Measurements from ENCODE around the gene OR4N5.

The OR4N5 gene

DNA sequence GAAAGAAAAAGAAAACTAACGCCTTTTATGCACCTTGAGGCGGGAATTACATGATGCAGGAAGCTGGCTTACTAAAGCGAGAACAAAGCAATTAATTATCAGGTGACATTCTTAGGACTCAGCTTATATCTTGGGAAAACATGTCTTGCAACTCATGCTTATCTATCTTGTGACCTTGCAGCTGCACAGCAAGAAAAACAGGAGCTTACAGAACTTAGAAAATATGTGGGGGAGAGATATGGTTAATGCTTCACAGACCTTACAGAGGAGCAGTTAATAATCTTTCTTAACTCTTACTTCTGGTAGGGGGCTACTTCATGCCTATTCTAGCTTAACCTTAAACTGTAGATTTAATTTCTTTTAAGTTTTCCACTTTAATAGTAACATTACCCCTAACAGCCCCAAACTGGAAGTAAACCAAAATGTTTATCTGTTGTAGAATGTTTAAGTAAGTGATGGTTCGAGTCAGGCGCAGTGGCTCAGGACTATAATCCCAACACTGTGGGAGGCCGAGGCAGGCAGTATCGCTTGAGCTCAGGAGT lies 38.9 kb downstream of the OR4N5 start:
- TF ChIP-seq, protein P1, sequence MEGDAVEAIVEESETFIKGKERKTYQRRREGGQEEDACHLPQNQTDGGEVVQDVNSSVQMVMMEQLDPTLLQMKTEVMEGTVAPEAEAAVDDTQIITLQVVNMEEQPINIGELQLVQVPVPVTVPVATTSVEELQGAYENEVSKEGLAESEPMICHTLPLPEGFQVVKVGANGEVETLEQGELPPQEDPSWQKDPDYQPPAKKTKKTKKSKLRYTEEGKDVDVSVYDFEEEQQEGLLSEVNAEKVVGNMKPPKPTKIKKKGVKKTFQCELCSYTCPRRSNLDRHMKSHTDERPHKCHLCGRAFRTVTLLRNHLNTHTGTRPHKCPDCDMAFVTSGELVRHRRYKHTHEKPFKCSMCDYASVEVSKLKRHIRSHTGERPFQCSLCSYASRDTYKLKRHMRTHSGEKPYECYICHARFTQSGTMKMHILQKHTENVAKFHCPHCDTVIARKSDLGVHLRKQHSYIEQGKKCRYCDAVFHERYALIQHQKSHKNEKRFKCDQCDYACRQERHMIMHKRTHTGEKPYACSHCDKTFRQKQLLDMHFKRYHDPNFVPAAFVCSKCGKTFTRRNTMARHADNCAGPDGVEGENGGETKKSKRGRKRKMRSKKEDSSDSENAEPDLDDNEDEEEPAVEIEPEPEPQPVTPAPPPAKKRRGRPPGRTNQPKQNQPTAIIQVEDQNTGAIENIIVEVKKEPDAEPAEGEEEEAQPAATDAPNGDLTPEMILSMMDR (IDR thresholded peaks at IDR 0.05; ENCODE audit: low read depth, low read length, missing control alignments): no peak
- H3K4me3 ChIP-seq (replicated peaks; ENCODE audit: low read depth, low read length): no peak overlapping the region
- no peak for DNase-seq (ENCODE audit: extremely low read depth, low read depth)

DNA sequence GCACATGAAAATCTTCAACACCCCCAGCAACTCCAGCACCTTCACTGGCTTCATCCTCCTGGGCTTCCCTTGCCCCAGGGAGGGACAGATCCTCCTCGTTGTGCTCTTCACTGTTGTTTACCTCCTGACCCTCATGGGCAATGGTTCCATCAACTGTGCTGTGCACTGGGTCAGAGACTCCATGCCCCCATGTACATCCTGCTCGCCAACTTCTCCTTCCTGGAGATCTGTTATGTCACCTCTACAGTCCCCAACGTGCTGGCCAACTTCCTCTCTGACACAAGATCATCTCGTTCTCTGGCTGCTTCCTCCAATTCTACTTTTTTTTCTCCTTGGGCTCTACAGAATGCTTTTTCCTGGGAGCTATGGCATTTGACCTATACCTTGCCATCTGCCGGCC lies 40.6 kb downstream of the OR4N5 start:
- DNase-seq (ENCODE audit: extremely low read depth, low read depth): no peak
- TF ChIP-seq, protein P1 (IDR thresholded peaks at IDR 0.05; ENCODE audit: low read depth, low read length, missing control alignments): no peak
- no peak overlapping the region for H3K4me3 ChIP-seq (replicated peaks; ENCODE audit: low read depth, low read length)

DNA sequence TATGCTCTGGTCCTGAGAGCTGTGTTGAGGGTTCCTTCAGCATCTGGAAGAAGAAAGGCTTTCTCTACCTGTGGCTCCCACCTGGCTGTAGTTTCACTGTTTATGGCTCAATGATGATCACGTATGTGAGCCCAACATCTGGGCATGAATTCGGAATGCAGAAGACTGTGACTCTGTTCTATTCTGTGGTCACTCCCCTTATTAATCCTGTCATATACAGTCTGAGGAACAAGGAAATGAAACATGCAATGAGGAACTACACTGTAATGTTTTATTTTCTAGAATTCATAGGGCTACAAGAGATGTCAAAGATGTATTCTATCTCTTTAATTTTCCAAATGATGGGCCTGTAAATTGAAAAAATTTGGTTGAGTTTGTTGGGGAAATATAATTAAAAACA lies 41.3 kb downstream of the OR4N5 start:
- TF ChIP-seq, protein P1 (IDR thresholded peaks at IDR 0.05; ENCODE audit: low read depth, low read length, missing control alignments): no peak
- no peak overlapping the region for H3K4me3 ChIP-seq (replicated peaks; ENCODE audit: low read depth, low read length)
- DNase-seq (ENCODE audit: extremely low read depth, low read depth): no peak

DNA sequence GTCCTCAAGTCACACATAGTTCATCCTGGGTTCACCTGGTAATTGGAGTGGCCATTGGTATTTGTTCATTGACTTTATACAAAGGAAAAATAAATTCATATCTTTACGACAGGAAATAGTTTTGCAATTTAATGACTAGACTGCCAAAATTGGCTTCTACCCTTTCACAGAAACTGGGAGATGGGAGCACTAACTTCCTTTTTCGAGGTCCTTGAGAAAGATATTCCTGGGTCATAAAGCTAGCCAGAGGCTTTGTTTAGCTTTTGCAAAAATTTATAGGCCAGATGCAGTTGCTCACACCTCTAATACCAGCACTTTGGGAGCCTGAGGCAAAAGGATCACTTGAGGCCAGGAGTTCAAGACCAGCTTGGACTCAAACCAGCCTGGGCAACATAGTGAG lies 41.9 kb downstream of the OR4N5 start:
- TF ChIP-seq, protein P1 (IDR thresholded peaks at IDR 0.05; ENCODE audit: low read depth, low read length, missing control alignments): no peak
- H3K4me3 ChIP-seq (replicated peaks; ENCODE audit: low read depth, low read length): no peak overlapping the region
- DNase-seq (ENCODE audit: extremely low read depth, low read depth): no peak

DNA sequence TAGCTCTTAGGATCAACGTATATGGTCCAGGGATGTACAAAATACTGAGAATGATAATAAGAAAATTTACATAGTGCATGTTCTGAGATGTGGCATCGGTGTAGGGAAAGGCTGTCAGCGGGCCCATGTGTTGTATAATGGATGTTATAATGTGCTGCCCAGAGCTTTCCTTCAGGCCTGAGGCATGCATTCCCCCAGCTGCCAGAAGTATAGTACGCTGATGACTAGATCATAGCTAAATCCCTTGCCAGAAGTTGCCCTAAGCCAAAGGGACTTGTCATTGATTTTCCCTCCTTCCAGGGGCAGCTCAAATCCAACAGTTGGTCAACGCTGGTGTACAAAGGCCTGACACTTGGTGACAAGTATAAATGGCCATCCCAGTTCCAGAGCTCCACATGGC lies 45.6 kb downstream of the OR4N5 start:
- TF ChIP-seq, protein P1 (IDR thresholded peaks at IDR 0.05; ENCODE audit: low read depth, low read length, missing control alignments): no peak
- DNase-seq (ENCODE audit: extremely low read depth, low read depth): no peak
- H3K4me3 ChIP-seq (replicated peaks; ENCODE audit: low read depth, low read length): no peak overlapping the region

DNA sequence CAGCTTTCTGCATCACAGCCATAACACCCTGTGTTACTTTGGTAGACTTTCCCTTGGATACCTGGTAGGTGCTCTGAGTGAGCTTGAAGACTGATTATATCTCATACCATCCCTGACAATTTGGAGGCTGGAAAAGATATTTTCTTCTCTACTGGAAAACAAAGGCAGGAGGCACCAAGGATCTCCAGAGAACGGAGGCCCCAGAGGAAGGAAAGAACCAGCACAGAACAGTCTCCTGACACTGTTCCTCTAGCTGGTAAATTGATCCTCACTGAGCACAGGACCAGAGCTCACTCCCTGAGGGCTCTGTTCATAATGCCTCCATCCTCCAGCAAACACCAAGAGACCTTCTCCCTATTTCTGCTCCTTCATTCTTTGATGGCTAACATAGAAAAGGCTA lies 52.0 kb downstream of the OR4N5 start, which contains the start of gene OR11G2:
Gene OR11G2 (plus strand): TSS at position 301 of the 400 bp plus-strand sequence. CDS start 6,542 bp downstream, outside the sequence.
- DNase-seq (ENCODE audit: extremely low read depth, low read depth): no peak
- TF ChIP-seq, protein P1 (IDR thresholded peaks at IDR 0.05; ENCODE audit: low read depth, low read length, missing control alignments): no peak
- no peak within 1 kb of the TSS for H3K4me3 ChIP-seq (replicated peaks; ENCODE audit: low read depth, low read length)

DNA sequence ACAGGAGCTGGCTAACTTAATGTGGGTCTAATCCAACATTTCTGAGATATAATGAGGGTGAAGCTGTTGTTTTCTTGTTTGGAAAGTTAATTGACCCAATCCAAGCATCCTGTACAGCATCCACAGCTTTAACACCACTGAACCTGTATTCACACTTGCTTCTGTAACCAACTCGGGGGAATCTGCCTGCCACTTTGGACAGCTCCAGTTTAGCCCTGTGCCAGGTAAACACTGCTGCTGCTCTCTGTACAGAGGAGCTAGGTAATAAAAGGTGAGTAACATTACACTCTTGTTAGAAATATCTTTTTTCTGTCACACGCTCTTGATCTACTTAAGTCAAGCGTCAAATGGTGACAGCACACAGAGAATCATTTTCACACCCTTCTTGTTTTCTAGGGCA lies 52.8 kb downstream of the OR4N5 start:
- TF ChIP-seq, protein P1 (IDR thresholded peaks at IDR 0.05; ENCODE audit: low read depth, low read length, missing control alignments): no peak
- H3K4me3 ChIP-seq (replicated peaks; ENCODE audit: low read depth, low read length): no peak overlapping the region
- DNase-seq (ENCODE audit: extremely low read depth, low read depth): no peak

Data from HFF-Myc (cell line).